Measurements from ENCODE around the gene SLC5A5.

Gene SLC5A5

GRCh38 chr19:17841810-17842662, 29.7 kb upstream of the SLC5A5 start:
- no peaks in the 10 kb centered on the region for H3K27me3 Mint-ChIP-seq (ENCODE audit: low read depth)

GRCh38 chr19:17842663-17843291, 29.0 kb upstream of the SLC5A5 start:
- Mint-ChIP-seq H3K9me3 (no peaks in the 10 kb centered on the region), H3K27ac (no peak overlapping the region), H3K27me3 (ENCODE audit: low read depth) (no peaks in the 10 kb centered on the region), H3K4me3 (no peak overlapping the region), H3K36me3 (ENCODE audit: low read depth) (peaks cover 64% of the 10 kb centered on the region), H3K4me1 (ENCODE audit: low read depth) (peaks cover 29% of the 10 kb centered on the region)

More at GRCh38 chr19:17841810-17842662, 29.7 kb upstream of the SLC5A5 start:
- no peaks in the 10 kb centered on the region for H3K9me3 Mint-ChIP-seq
- no peak overlapping the region for H3K4me3 Mint-ChIP-seq
- peaks cover 70% of the 10 kb centered on the region for H3K36me3 Mint-ChIP-seq (ENCODE audit: low read depth)
- H3K27ac Mint-ChIP-seq, result no peak overlapping the region
- H3K4me1 Mint-ChIP-seq (ENCODE audit: low read depth), result peaks cover 30% of the 10 kb centered on the region

GRCh38 chr19:17843292-17843827, 28.4 kb upstream of the SLC5A5 start:
- Mint-ChIP-seq H3K4me1 (ENCODE audit: low read depth) (peaks cover 31% of the 10 kb centered on the region), H3K27ac (peak overlapping the region; percentile 65), H3K4me3 (peak overlapping the region; percentile 25), H3K27me3 (ENCODE audit: low read depth) (no peaks in the 10 kb centered on the region), H3K9me3 (no peaks in the 10 kb centered on the region), H3K36me3 (ENCODE audit: low read depth) (peaks cover 58% of the 10 kb centered on the region)

- H3K27ac Mint-ChIP-seq, result peak overlapping the region; percentile 66
- peaks cover 54% of the 10 kb centered on the region for H3K36me3 Mint-ChIP-seq (ENCODE audit: low read depth)
- peaks cover 37% of the 10 kb centered on the region for H3K4me1 Mint-ChIP-seq (ENCODE audit: low read depth)
- peak overlapping the region; percentile 93 for H3K4me3 Mint-ChIP-seq
- H3K27me3 Mint-ChIP-seq (ENCODE audit: low read depth), result no peaks in the 10 kb centered on the region
- no peaks in the 10 kb centered on the region for H3K9me3 Mint-ChIP-seq
These were observed 27.7 kb upstream of the SLC5A5 start for GRCh38 chr19:17843908-17844490.

- Mint-ChIP-seq H3K27ac (peak overlapping the region; percentile 91), H3K36me3 (ENCODE audit: low read depth) (peaks cover 44% of the 10 kb centered on the region), H3K27me3 (ENCODE audit: low read depth) (no peaks in the 10 kb centered on the region), H3K4me1 (ENCODE audit: low read depth) (peaks cover 52% of the 10 kb centered on the region), H3K4me3 (peak overlapping the region; percentile 93), H3K9me3 (no peaks in the 10 kb centered on the region)
These were observed 25.6 kb upstream of the SLC5A5 start for GRCh38 chr19:17846146-17846545.

- H3K36me3 Mint-ChIP-seq (ENCODE audit: low read depth), result peaks cover 42% of the 10 kb centered on the region
- no peaks in the 10 kb centered on the region for H3K27me3 Mint-ChIP-seq (ENCODE audit: low read depth)
- H3K27ac Mint-ChIP-seq, result peak within 1 kb of the TSS; percentile 91
- H3K9me3 Mint-ChIP-seq, result peaks cover 4% of the 10 kb centered on the region
- H3K4me3 Mint-ChIP-seq, result peak within 1 kb of the TSS; percentile 93
- H3K4me1 Mint-ChIP-seq (ENCODE audit: low read depth), result peaks cover 59% of the 10 kb centered on the region
These were observed 24.0 kb upstream of the SLC5A5 start, which contains the start of gene JAK3 for GRCh38 chr19:17847538-17848366. JAK3 (minus strand) TSS chr19:17847982; CDS start chr19:17844417, 3,565 bp downstream.

GRCh38 chr19:17848595-17849292, 23.0 kb upstream of the SLC5A5 start:
- Mint-ChIP-seq H3K4me1 (ENCODE audit: low read depth) (peaks cover 53% of the 10 kb centered on the region), H3K27me3 (ENCODE audit: low read depth) (no peaks in the 10 kb centered on the region), H3K9me3 (peaks cover 4% of the 10 kb centered on the region), H3K36me3 (ENCODE audit: low read depth) (peaks cover 33% of the 10 kb centered on the region), H3K4me3 (peak overlapping the region; percentile 93), H3K27ac (peak overlapping the region; percentile 91)

- H3K36me3 Mint-ChIP-seq (ENCODE audit: low read depth), result peaks cover 7% of the 10 kb centered on the region
- peaks cover 4% of the 10 kb centered on the region for H3K9me3 Mint-ChIP-seq
- H3K27me3 Mint-ChIP-seq (ENCODE audit: low read depth), result no peaks in the 10 kb centered on the region
- no peak overlapping the region for H3K4me3 Mint-ChIP-seq
- no peak overlapping the region for H3K27ac Mint-ChIP-seq
- H3K4me1 Mint-ChIP-seq (ENCODE audit: low read depth), result peaks cover 32% of the 10 kb centered on the region
These were observed 17.7 kb upstream of the SLC5A5 start for GRCh38 chr19:17854061-17854460.

- Mint-ChIP-seq H3K27me3 (ENCODE audit: low read depth) (no peaks in the 10 kb centered on the region), H3K4me3 (no peak overlapping the region), H3K27ac (no peak overlapping the region), H3K9me3 (peaks cover 4% of the 10 kb centered on the region), H3K4me1 (ENCODE audit: low read depth) (peaks cover 23% of the 10 kb centered on the region), H3K36me3 (ENCODE audit: low read depth) (peaks cover 16% of the 10 kb centered on the region)
These were observed 16.2 kb upstream of the SLC5A5 start for GRCh38 chr19:17855280-17856152.

GRCh38 chr19:17859533-17860330, 12.0 kb upstream of the SLC5A5 start, which contains the start of gene RPL18A:
RPL18A (plus strand) TSS chr19:17859910; CDS start chr19:17859957, 47 bp downstream.
- Mint-ChIP-seq H3K27me3 (ENCODE audit: low read depth) (no peaks in the 10 kb centered on the region), H3K27ac (peak within 1 kb of the TSS; percentile 96), H3K4me3 (peak within 1 kb of the TSS; percentile 99), H3K36me3 (ENCODE audit: low read depth) (peaks cover 40% of the 10 kb centered on the region), H3K4me1 (ENCODE audit: low read depth) (peaks cover 23% of the 10 kb centered on the region), H3K9me3 (no peaks in the 10 kb centered on the region)

GRCh38 chr19:17860331-17860992, 11.3 kb upstream of the SLC5A5 start:
- Mint-ChIP-seq H3K4me1 (ENCODE audit: low read depth) (peaks cover 20% of the 10 kb centered on the region), H3K36me3 (ENCODE audit: low read depth) (peaks cover 40% of the 10 kb centered on the region), H3K27ac (peak overlapping the region; percentile 96), H3K9me3 (no peaks in the 10 kb centered on the region), H3K27me3 (ENCODE audit: low read depth) (no peaks in the 10 kb centered on the region), H3K4me3 (peak overlapping the region; percentile 99)

- Mint-ChIP-seq H3K36me3 (ENCODE audit: low read depth) (peaks cover 40% of the 10 kb centered on the region), H3K9me3 (no peaks in the 10 kb centered on the region), H3K27ac (peak overlapping the region; percentile 96), H3K4me1 (ENCODE audit: low read depth) (peaks cover 17% of the 10 kb centered on the region), H3K27me3 (ENCODE audit: low read depth) (no peaks in the 10 kb centered on the region), H3K4me3 (peak overlapping the region; percentile 99)
These were observed 10.8 kb upstream of the SLC5A5 start for GRCh38 chr19:17860993-17861360.
